Measurements from ENCODE around the gene ADNP2. TPM values are rescaled to one million over a fixed set of nuclear protein-coding genes. Genes with fewer than 3 reads are reported as not detected.
"Not testable (repeated sequence)": the region's sequence is repeated elsewhere in the genome, so short reads cannot be mapped to it uniquely, and the experiment has no call there.

The ADNP2 gene
- total RNA-seq, 1 donor from 2014 or later = 31.0 TPM

DNA sequence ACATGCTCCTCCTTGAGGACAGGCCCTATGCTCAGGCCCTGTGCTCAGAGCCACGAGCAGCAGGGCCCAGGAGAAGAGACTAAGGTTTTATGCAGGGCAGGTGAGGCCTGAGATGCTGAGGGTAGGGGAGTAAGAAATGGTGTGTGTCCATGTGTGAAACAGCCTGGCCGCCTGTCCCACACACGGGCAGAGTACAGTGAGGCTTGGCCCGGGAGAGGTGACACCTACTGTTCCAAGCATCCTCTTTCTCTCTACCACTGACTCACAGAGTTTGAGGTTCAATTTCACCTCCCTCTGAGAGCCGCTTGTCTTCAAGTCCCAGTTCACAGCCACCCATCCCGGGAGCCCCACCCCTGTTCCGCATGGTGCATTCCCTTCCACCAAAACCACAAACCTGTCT is 54.1 kb downstream of the ADNP2 start:
- Mint-ChIP-seq H3K4me1 (ENCODE audit: low read depth, unreplicated experiment) (peaks cover 8% of the 10 kb centered on the region), H3K27me3 (ENCODE audit: unreplicated experiment) (peaks cover 7% of the 10 kb centered on the region), H3K9me3 (ENCODE audit: unreplicated experiment) (peaks cover 10% of the 10 kb centered on the region), H3K4me3 (ENCODE audit: unreplicated experiment) (no peak overlapping the region), H3K36me3 (ENCODE audit: unreplicated experiment) (peaks cover 20% of the 10 kb centered on the region), H3K27ac (ENCODE audit: unreplicated experiment) (no peak overlapping the region)
- TF ChIP-seq, protein P1, sequence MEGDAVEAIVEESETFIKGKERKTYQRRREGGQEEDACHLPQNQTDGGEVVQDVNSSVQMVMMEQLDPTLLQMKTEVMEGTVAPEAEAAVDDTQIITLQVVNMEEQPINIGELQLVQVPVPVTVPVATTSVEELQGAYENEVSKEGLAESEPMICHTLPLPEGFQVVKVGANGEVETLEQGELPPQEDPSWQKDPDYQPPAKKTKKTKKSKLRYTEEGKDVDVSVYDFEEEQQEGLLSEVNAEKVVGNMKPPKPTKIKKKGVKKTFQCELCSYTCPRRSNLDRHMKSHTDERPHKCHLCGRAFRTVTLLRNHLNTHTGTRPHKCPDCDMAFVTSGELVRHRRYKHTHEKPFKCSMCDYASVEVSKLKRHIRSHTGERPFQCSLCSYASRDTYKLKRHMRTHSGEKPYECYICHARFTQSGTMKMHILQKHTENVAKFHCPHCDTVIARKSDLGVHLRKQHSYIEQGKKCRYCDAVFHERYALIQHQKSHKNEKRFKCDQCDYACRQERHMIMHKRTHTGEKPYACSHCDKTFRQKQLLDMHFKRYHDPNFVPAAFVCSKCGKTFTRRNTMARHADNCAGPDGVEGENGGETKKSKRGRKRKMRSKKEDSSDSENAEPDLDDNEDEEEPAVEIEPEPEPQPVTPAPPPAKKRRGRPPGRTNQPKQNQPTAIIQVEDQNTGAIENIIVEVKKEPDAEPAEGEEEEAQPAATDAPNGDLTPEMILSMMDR (IDR thresholded peaks at IDR 0.05; ENCODE audit: partially characterized antibody, unreplicated experiment) = no peak
- no peak for DNase-seq

DNA sequence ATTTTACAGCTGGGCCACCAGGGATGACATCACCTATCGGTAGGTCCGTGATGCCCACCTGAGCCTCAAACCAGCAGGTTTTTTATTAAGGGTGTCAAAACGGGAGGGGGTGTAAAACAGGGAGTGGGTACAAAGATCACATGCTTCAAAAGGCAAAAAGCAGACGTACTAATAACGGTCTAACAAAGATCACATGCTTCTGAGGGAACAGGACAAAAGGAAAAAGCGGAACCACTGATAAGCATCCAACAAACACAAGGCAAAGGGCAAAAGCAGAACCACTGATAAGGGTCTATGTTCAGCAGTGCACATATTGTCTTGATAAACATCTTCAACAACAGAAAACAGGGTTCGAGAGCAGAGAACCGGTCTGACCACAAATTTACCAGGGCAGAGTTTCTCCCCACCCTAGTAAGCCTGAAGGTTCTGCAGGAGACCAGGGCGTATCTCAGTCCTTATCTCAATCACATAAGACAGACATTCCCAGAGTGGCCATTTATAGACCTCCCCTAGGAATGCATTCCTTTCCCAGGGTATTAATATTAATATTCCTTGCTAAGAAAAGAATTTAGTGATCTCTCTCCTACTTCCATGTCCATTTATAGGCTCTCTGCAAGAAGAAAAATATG is 55.8 kb downstream of the ADNP2 start:
- H3K27me3 Mint-ChIP-seq (ENCODE audit: unreplicated experiment); H3K4me1 Mint-ChIP-seq (ENCODE audit: low read depth, unreplicated experiment); H3K4me3 Mint-ChIP-seq (ENCODE audit: unreplicated experiment); H3K9me3 Mint-ChIP-seq (ENCODE audit: unreplicated experiment); H3K27ac Mint-ChIP-seq (ENCODE audit: unreplicated experiment); DNase-seq: not testable (repeated sequence)
- peaks cover 20% of the 10 kb centered on the region for H3K36me3 Mint-ChIP-seq (ENCODE audit: unreplicated experiment)

DNA sequence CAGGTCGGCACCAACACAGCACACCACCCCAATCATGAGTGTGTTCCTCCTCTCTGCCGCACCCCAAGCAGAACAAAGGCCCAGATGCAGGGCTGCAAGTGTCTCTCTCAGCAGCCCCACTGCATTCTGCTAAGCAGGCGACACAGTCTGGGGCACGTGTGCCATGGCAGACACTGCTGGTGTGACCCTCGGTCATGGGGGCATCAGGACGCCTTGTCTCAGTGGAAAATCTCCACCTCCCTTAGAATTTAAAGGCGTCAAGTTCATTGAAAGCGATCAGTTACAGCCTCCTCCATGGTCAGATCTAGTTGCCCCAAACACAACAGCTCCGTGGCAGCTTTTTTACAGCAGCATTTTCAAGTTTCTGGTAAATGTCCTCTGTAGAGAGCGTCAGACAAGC is 57.2 kb downstream of the ADNP2 start:
- Mint-ChIP-seq H3K4me1 (ENCODE audit: low read depth, unreplicated experiment) (no peaks in the 10 kb centered on the region), H3K36me3 (ENCODE audit: unreplicated experiment) (peaks cover 20% of the 10 kb centered on the region), H3K4me3 (ENCODE audit: unreplicated experiment) (no peak overlapping the region), H3K27me3 (ENCODE audit: unreplicated experiment) (peaks cover 5% of the 10 kb centered on the region), H3K27ac (ENCODE audit: unreplicated experiment) (no peak overlapping the region), H3K9me3 (ENCODE audit: unreplicated experiment) (peaks cover 8% of the 10 kb centered on the region)
- DNase-seq = no peak
- TF ChIP-seq, protein P1 (IDR thresholded peaks at IDR 0.05; ENCODE audit: partially characterized antibody, unreplicated experiment) = no peak

DNA sequence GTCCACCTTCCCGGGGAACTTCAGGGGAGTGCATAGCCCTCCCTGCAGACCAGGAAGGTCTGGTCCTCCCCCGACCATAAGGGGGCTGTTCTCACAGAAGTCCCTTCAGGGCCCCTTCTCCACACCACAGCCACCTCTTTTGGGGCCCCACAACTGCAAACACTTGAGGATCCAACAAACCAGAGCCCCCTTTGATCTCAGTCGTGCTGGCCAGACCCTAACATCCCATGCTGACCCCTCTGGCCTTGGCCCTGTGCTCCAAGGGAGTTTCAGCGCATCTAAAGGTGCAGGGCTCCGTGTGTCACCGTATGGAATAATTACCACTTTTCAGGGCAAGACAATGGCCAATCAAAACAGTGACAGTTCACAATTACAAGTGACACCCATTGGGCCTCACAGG is 57.7 kb downstream of the ADNP2 start:
- no peak overlapping the region for H3K27ac Mint-ChIP-seq (ENCODE audit: unreplicated experiment)
- no peak overlapping the region for H3K4me3 Mint-ChIP-seq (ENCODE audit: unreplicated experiment)
- H3K36me3 Mint-ChIP-seq (ENCODE audit: unreplicated experiment) = peaks cover 20% of the 10 kb centered on the region
- DNase-seq = no peak
- TF ChIP-seq, protein P1 (IDR thresholded peaks at IDR 0.05; ENCODE audit: partially characterized antibody, unreplicated experiment) = no peak
- H3K9me3 Mint-ChIP-seq (ENCODE audit: unreplicated experiment) = peaks cover 8% of the 10 kb centered on the region
- H3K4me1 Mint-ChIP-seq (ENCODE audit: low read depth, unreplicated experiment) = no peaks in the 10 kb centered on the region
- H3K27me3 Mint-ChIP-seq (ENCODE audit: unreplicated experiment) = peaks cover 5% of the 10 kb centered on the region

DNA sequence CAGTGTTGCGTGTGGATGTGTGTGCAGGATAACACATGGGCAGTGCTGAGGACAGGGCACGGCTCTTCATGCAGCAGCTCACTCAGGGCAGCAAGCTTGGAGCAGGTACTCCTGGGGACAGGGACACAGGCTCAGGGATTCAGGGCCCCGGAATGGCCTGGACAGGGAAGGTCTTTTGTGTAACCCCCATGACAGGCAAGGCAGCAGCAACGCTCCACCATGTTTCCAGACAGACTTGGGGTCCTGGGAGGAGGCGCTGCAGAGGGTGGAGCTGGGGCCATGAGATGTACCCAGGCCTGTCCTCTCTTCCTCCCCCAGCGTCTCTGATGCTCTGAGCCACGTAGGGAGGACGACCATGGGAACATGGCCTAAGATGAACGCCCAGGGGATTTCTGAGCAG is 58.3 kb downstream of the ADNP2 start:
- Mint-ChIP-seq H3K4me3 (ENCODE audit: unreplicated experiment) (no peak overlapping the region), H3K27ac (ENCODE audit: unreplicated experiment) (no peak overlapping the region), H3K9me3 (ENCODE audit: unreplicated experiment) (peaks cover 8% of the 10 kb centered on the region), H3K4me1 (ENCODE audit: low read depth, unreplicated experiment) (no peaks in the 10 kb centered on the region), H3K36me3 (ENCODE audit: unreplicated experiment) (peaks cover 20% of the 10 kb centered on the region), H3K27me3 (ENCODE audit: unreplicated experiment) (peaks cover 5% of the 10 kb centered on the region)
- TF ChIP-seq, protein P1 (IDR thresholded peaks at IDR 0.05; ENCODE audit: partially characterized antibody, unreplicated experiment) = no peak
- no peak for DNase-seq
